ENCODE measurements around the gene TBX1. TPM values are rescaled to one million over a fixed set of nuclear protein-coding genes. Genes with fewer than 3 reads are reported as not detected.

The TBX1 gene
- total RNA-seq: 7.2 TPM in 1 of 2 replicates, not detected in the other

GRCh38 chr22:19760058-19760950 is at the start of gene TBX1:
Gene TBX1 (plus strand): TSS chr22:19760778. CDS start chr22:19760844, 66 bp downstream.

GRCh38 chr22:19714312-19715187 is 46.0 kb upstream of the TBX1 start, which contains the start of gene SEPTIN5:
Gene SEPTIN5 (plus strand): TSS chr22:19714503. CDS start chr22:19714589, 86 bp downstream.

GRCh38 chr22:19723232-19723982 is 37.2 kb upstream of the TBX1 start, which contains the start of gene GP1BB:
Gene GP1BB (plus strand): TSS chr22:19723539. CDS start chr22:19723570, 31 bp downstream.

Other genes with a start within 250 kb of the TBX1 start
- gene CLDN5, start 236.4 kb upstream of the TBX1 start, total RNA-seq: 0.37 TPM in 1 of 2 replicates, not detected in the other
- gene SEPTIN5, start 46.3 kb upstream of the TBX1 start, total RNA-seq: 7.0 and 9.6 TPM in 2 replicates
- gene GP1BB, start 37.2 kb upstream of the TBX1 start, total RNA-seq: 0.20 and 0.37 TPM in 2 replicates
- gene GNB1L, start 94.1 kb downstream of the TBX1 start, total RNA-seq: 5.7 and 7.0 TPM in 2 replicates
- gene RTL10, start 94.1 kb downstream of the TBX1 start, total RNA-seq: 9.9 and 15.2 TPM in 2 replicates
- gene COMT, start 181.0 kb downstream of the TBX1 start, total RNA-seq: 86.4 and 136 TPM in 2 replicates
- gene TXNRD2, start 181.0 kb downstream of the TBX1 start, total RNA-seq: 20.9 and 31.3 TPM in 2 replicates